Right ventricle myocardium superior (tissue), 1 donor: ENCODE results near the gene ZFYVE16. TPM values are rescaled to one million over a fixed set of nuclear protein-coding genes. Genes with fewer than 3 reads are reported as not detected.
"Not testable (repeated sequence)": the region's sequence is repeated elsewhere in the genome, so short reads cannot be mapped to it uniquely, and the experiment has no call there.

Source experiments
- ATAC-seq: fragments of 200-7000 bp; cut with Tn5 transposase; one replicate; pipeline ENCODE4 v1.9.1; 2020; ENCODE audit warnings: mild to moderate bottlenecking; ENCODE audit not compliant: poor library complexity
- DNase-seq: peaks from one replicate; pipeline ENCODE4 v3.0.0-alpha.2; 2020
- intact Hi-C: fragments of 100-400 bp; cut with DNase I; formaldehyde crosslinking; loops from one replicate; pipeline ENCODE4 v1.11.2; 2022
- long read RNA-seq: library from polyadenylated mRNA; unstranded; transcript quantifications from one replicate; pipeline ENCODE4 v2.0.0, GENCODE V29; 2021
- total RNA-seq: library from RNA; stranded (reverse); fragmentation: NEBNext Ultra II Directional; extraction: Animal tissue kit (Norgen Biotek cat#: 25700); gene quantifications from one replicate; pipeline ENCODE4 v1.2.1, GENCODE V29; 2021
- donor health status: DM: no; HTN: yes; CAD: no; lungs with severe emphysema.

ZFYVE16 gene
- total RNA-seq = 29.6 TPM
- long read RNA-seq, full-length matches to known transcripts = 6 of 16 reads
- long read RNA-seq, partial matches to known transcripts = 5 of 16 reads
- long read RNA-seq, other reads (novel, unspliced or antisense) = 5 of 16 reads

DNA sequence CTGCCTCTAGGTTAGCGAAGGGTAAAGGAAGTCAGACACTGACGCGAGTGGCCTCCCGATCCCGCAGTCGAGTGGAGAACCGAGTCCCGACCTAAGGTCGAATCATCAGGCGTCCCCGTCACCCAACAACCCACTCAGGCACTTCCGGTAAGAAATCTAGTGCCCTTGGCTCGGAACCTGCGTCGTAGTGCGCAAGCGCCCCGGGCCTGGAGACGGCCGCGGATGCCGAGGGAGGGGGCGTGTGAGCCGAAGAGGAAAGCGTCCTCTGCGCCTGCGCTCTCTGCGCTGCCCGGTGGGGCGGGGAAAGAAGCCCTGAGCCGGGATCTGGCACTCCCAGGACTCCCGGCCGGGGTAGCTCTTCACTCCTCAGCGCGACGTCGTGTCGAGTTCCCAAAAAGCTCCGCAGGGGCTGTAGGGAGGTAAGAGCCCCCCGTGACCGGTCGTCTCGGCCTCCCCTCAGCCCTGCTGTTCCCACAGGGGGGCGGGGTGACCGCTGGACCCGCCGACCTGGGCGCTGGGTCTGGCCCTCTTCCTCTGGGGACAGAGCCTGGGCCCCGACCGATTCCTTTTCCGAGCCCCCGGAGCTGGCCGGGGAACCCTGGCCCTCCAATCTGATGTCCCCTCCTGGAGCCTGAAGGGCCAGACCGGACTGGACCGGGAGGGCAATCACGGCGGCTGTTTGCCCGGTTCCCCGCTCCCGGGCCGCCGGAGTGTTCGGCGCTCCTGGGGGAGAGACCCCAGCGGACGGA, at the start of gene ZFYVE16:
Gene ZFYVE16, plus strand, starts transcription at position 330 of the 749 bp plus-strand sequence. CDS start 26,084 bp downstream, outside the sequence.
- peak; percentile 100 for DNase-seq
- intact Hi-C loops = loop anchor here (10.0 kb wide), 1 partner anchor 313 kb away; no protein-coding TSS in a partner anchor
- ATAC-seq = peak; percentile 98

DNA sequence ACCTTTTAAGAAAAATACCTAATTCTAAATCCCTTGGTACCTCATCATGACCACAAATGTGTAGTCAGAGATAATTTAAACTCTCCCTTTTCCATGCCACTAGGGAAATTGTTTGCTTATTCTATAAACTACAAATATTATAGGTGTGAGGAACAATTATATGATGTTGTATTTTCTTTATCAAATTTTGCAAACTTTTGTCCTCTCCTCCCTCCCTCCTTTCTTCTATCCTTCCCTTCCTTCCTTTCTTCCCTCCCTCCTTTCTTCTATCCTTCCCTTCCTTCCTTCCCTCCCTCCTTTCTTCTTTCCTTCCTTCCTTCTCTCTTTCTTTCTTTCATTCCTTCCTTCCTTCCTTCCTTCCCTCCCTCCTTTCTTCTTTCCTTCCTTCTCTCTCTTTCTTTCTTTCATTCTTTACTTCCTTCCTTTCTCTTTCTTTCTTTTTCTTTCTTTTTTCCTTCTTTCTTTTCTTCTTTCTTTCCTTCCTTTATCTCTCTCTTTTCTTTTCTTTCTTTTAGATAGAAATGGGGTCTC, 46.9 kb upstream of the ZFYVE16 start:
- ATAC-seq = no peak
- no peak for DNase-seq
- intact Hi-C loops = no loop called here

DNA sequence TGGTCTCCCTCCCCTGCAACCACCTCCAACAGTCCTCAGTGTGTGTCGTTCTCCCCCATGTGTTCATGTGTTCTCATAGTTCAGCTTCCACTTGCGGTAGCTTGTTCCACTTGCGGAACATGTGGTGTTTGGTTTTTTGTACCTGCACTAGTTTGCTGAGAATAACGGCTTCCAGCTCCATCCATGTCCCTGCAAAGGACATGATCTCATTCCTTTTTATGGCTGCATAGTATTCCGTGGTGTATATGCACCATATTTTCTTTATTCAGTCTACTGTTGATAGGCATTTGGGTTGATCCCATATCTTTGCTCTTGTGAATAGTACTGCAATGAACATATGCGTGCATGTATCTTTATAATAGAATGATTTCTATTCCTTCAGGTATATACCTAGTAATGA, 43.0 kb upstream of the ZFYVE16 start:
- intact Hi-C loops = no loop called here
- ATAC-seq (no peak), DNase-seq (no peak)

DNA sequence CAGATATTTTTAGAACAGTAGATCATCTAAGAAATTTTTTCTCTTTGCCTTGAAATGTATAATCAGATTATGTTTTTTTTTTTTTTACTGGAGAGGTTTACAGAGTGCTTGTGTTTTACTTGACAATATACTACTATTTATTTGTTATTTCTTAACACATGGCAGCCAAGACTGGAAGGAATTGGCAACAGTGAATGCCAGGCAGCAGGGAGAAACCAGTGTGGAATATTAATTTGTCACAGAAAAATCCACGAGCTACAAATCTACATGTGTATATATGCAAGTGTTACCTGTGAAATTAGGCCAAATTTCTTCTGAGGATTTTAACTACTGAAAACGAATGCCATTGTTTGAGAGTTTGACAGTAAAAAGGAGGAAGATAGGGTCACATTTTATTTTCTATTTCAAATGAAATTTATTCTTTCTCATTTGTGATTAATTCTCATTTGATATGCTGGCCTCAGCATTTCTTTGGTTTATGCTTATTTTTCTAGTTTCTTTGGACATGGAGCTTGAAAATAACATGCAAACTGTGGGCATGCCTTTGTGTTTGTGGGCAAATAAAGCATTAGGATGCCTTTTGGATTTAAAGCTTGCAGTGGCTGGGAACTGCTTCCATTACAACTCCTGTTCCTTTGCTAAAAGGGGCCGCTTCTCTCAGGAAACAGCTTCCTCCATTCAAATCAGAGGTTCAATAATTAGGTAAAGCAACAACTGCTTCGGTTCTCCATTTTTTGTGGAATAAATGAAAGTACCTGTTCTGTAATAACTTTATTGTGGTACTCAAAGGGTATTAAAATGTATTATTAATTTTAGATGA, 39.0 kb upstream of the ZFYVE16 start:
- no peak for DNase-seq
- no peak for ATAC-seq
- intact Hi-C loops = no loop called here

DNA sequence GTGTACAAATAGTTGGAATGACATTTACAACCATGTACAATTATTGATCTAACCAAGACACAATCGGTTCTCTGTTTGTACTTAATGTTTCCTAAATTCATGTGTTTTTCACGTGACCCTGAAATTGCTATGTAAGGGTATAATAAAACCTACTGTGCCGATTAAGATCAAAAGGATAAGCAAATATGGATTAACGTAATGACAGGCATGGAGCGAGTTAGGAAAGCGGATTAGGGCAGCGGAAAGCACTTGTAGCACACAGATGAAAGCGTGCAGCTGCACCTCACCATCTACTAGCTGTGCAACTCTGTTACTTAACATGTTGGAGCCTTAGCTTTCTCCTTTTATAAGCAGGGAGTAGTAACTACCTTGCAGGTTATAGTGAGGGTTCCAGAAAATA, 38.3 kb upstream of the ZFYVE16 start:
- no peak for DNase-seq
- intact Hi-C loops = no loop called here
- no peak for ATAC-seq

DNA sequence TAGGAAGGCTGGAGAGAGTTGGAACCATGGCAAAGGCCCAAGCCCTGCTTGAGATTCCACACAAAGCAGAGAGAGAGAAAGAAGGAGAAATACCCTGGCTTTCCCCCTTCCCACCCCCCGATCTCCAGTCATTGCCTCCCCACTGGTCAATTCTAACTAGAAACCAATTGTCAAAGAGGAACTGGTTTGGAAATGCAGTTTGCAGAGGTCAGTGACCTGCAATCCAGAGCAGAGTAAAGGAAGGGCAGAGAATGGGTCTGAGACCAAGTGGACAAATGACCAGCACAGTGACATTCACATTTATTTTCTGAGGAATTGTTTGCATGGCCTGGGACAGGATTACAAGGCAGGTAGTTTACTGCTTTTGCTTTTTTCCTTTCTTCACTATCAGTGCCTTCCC, 37.5 kb upstream of the ZFYVE16 start:
- DNase-seq = no peak
- no peak for ATAC-seq
- intact Hi-C loops = no loop called here

DNA sequence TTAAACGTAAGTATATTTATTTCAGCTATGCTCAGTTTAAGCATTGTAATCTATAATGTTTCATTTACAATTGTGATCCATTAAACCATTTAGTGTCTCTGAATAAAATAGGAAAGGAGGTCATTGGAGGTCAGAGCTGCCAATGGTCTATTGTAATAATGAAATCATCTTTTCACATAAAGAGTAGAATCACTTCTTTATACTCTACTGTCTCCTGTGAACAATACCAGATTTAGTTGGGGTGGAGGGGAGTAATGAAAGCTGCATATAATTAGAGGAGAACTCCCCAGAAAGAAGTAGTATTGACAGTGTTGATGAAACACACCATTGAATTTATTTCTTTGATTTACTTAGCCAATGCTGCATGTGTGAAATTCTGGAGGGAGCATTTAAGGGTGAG, 35.1 kb upstream of the ZFYVE16 start:
- ATAC-seq (no peak), DNase-seq (no peak)
- intact Hi-C loops = no loop called here

DNA sequence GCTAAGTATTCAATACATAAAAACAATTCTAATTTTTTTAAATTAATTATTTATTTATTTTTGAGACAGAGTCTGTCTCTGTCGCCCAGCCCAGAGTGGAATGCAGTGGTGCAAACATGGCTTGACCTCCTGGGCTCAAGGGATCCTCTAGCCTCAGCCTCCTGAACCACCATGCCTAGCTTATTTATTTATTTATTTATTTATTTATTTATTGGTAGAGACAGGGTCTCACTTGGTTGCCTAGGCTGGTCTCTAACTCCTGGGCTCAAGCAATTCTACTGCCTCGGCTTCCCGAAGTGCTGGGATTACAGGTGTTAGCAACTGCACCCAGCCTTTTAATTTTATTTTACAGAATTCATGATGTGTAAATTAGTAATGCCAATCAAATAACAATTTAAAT, 33.7 kb upstream of the ZFYVE16 start:
- intact Hi-C loops = no loop called here
- no peak for ATAC-seq
- no peak for DNase-seq

DNA sequence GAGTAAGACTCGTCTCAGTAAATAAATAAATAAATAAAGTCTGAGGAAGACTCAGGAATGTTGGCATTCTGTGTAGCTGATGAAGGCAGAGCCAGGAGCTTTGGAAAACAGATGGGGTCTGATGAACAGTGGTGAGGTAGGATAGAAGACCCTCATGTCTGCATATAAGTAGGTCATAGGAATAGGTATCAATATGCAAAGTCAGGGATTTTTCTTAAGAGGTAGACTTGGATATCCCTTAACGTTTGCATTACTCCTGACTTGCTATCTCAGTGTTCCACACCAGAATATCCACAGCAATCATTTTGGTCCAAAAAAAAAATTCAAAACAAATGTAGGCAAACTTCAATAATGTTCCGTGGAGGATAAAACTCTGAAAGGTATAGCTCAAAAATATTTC, 31.3 kb upstream of the ZFYVE16 start:
- DNase-seq (no peak), ATAC-seq (no peak)
- intact Hi-C loops = no loop called here

DNA sequence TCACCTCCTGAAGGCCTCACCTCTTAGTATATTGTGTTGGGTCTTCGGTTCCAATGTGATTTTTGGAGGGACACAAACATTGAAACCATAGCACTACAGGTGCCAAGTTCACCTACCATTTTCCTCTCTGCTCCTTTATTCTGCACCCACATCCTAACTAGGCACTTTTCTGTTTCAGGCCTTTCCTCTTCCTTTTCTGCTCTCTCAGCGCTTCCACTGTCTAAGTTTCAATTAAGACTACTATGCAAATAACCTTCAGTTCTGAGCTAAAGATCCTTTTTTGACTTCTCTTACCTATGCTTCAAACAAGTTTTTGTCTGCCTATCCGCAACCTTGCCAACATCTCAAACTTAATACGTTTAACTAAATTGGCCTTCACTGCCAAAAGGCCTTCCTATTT, 25.4 kb upstream of the ZFYVE16 start:
- no peak for ATAC-seq
- no peak for DNase-seq

DNA sequence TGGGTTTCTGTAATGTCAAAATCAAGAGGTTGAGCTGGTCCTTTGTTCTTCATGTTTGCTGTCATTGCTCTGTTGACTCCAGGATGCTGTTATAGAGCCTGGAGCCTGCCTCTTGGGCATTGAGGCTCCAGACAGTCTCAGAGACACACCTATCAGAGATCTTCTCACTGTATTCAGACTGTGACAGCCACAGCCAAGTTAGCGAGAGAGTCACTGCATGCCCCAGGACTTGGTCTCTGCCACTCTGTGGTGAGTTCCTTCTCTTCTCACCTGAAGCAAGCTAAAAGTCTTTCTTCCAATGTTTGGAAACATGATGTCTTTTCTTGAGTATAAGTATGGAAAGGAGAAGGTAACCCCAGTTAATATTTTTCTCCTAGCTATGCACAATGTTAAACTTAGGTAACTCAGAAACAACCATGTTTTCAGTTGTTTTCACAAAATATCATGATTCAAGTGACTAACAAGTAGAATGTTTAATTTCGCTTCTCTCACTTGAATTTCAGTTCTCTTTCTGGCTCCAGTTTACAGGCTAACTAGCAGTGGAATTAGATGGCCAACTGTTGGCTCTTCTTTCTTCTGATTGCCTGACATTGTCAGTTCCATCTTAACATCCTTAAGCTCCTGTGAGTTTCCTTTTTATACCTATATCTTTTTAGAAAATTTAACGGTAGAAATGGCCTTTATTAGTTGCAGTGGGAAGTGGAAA, 20.6 kb upstream of the ZFYVE16 start:
- ATAC-seq (no peak), DNase-seq (no peak)
- intact Hi-C loops = no loop called here

More for the DNA sequence above, 25.4 kb upstream of the ZFYVE16 start:
- intact Hi-C loops = no loop called here

DNA sequence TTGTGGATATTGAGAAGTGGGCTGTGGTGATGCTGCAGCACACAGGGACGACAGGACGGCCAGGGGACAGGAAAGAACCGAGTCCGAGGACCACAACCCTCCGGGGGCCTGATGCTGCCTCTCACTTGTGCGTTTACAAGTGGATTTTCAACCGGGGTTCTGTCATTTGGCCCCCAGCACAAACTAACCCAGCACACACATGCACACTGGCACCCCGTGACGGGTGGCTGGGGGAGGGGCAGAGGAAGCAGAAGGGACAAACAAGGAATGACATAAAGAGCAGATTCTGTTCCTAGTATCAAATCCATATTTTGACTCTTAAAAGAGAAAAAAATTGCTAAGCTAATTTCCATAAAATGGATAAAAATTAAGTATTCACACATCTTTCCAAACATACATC, 18.3 kb upstream of the ZFYVE16 start:
- ATAC-seq (no peak), DNase-seq (peak; percentile 53)
- intact Hi-C loops = no loop called here

DNA sequence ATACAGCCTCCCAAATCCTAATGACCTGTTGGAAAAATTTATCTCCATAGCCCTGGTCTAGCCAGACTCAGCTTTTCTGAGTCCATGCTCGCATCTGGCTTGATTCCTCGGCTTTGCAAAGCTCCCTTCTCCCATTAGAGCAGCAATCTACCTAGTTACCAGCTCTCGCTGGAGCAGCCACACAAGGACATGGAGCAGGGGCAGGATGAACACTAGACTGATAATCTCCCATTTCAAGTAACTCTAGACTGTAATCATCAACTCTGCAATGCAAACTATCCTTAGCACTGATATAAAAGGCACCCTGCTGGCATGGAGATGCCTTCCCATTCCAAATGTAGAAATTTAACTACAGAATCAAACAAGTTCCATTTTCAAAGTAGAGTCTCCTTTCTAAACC, 17.5 kb upstream of the ZFYVE16 start:
- intact Hi-C loops, ATAC-seq, DNase-seq: not testable (repeated sequence)

DNA sequence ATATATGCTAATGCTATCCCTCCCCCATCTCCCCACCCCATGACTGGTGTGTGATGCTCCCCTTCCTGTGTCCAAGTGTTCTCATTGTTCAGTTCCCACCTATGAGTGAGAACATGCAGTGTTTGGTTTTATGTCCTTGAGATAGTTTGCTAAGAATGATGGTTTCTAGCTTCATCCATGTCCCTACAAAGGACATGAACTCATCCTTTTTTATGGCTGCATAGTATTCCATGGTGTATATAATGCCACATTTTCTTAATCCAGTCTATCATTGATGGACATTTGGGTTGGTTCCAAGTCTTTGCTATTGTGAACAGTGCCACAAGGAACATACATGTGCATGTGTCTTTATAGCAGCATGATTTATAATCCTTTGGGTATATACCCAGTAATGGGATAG, 16.6 kb upstream of the ZFYVE16 start:
- ATAC-seq, intact Hi-C loops, DNase-seq: not testable (repeated sequence)

DNA sequence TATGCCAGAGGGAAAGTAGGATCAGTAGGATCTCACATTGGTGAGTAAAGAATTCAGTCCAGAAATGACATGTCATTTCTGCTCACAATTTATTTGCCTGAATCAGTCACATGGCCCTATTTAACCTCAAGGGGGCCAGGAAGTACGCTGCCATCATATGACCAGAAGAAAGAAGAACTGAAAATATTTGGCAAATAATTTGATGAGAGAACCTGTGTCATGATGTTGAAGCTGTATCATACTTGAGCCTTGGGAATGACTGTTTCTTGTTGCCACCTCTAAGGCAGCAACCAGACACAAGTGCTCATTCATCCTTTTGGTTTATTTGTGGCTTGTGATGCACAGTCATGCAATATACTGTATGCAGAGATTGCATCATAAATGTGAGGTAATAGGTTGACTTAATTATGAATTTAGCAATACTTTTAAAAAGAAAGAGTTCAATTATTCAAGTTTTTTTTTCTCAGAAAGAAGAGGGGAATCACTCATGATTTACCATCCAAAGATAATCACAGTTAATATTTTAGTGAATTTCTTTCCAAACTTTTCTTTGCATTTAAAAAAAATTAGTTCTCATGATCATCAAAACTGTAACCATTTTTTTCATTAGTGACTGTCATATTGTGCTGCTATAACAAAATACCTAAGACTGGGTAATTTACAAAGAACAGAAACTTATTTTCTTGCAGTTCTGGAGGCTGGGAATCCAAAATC, 8.2 kb upstream of the ZFYVE16 start:
- intact Hi-C loops = loop anchor here (10.0 kb wide), 1 partner anchor 305 kb away; no protein-coding TSS in a partner anchor
- ATAC-seq (peak; percentile 39), DNase-seq (no peak)

DNA sequence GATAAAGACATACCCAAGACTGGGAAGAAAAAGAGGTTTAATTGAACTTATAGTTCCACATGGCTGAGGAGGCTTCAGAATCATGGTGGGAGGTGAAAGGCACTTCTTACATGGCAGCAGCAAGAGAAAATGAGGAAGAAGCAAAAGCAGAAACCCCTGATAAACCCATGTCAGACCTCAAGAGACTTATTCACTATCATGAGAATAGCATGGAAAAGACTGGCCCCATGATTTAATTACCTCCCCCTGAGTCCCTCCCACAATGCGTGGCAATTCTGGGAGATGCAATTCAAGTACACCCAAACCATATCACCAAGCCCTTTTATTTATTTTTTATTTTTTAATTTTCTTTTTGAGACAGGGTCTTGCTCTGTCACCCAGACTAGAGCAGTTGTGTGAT, 7.5 kb upstream of the ZFYVE16 start:
- DNase-seq, ATAC-seq: not testable (repeated sequence)
- intact Hi-C loops = loop anchor here (10.0 kb wide), 1 partner anchor 306 kb away; no protein-coding TSS in a partner anchor

DNA sequence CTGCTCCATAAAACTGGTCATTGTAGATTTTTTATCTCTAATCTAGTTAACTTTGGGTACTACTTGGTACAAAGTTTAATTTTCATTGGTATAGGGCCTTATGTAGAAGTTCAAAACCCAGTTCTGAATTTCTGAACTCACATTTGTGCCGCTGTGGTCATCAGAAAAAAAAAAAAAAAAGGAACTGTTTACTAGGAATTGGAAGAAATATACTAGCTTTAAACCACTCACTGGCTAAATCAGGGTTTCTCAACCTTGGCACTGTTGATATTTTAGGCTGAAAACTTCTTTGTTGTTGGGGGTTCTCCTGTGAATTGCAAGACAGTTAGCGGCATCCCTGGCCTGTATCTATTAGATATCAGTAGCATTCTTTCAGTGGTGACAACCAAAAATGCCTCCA, 4.1 kb upstream of the ZFYVE16 start:
- ATAC-seq (no peak), DNase-seq (no peak)
- intact Hi-C loops = loop anchor here (10.0 kb wide), 1 partner anchor 309 kb away; no protein-coding TSS in a partner anchor
